Stomach smooth muscle (tissue), 2 donors: Measurements from ENCODE around the gene SIK2.

Experiments
- H3K27ac ChIP-seq: one replicate; pipeline ENCODE4 v1.7.0; 2013; ENCODE audit warnings: mild to moderate bottlenecking, low read length, inconsistent platforms
- H3K27me3 ChIP-seq, 2 donors: one replicate each; pipeline ENCODE4 v1.7.0; 2013; ENCODE audit warnings: low read length in 2 of 2; ENCODE audit not compliant: insufficient read depth in 2 of 2, control insufficient read depth in 1 of 2
- H3K36me3 ChIP-seq, 2 donors: one replicate each; pipeline ENCODE4 v1.7.0; 2013; ENCODE audit warnings: low read length in 2 of 2; ENCODE audit not compliant: control insufficient read depth in 2 of 2, insufficient read depth in 2 of 2
- H3K4me1 ChIP-seq: one replicate; pipeline ENCODE4 v1.7.0; 2013; ENCODE audit warnings: low read length; ENCODE audit not compliant: control insufficient read depth, insufficient read depth
- H3K4me3 ChIP-seq, 2 donors: one replicate each; pipeline ENCODE4 v1.7.0; 2013; ENCODE audit warnings: low read length in 2 of 2
- H3K9ac ChIP-seq, 2 donors: one replicate each; pipeline ENCODE4 v1.7.0; 2013; ENCODE audit warnings: low read length in 2 of 2, mild to moderate bottlenecking in 1 of 2
- H3K9me3 ChIP-seq, 2 donors: one replicate each; pipeline ENCODE4 v1.7.0; 2013; ENCODE audit warnings: low read length in 2 of 2; ENCODE audit not compliant: control insufficient read depth in 2 of 2
- donor health status: healthy.
- donor health status: Pancreatic carcinoma.

SIK2 gene

GRCh38 chr11:111759376-111759775 lies 157.1 kb downstream of the SIK2 start:
- Histone ChIP-seq H3K9me3 (no peaks in the 10 kb centered on the region), H3K36me3 (peaks cover 19 to 48% of the 10 kb centered on the region in 2 donors), H3K27ac (no peak overlapping the region), H3K27me3 (no peaks in the 10 kb centered on the region), H3K4me3 (no peak overlapping the region), H3K9ac (no peak overlapping the region), H3K4me1 (no peaks in the 10 kb centered on the region)

GRCh38 chr11:111759778-111760407 lies 157.6 kb downstream of the SIK2 start:
- no peak overlapping the region for H3K9ac ChIP-seq
- no peaks in the 10 kb centered on the region for H3K4me1 ChIP-seq
- no peak overlapping the region for H3K4me3 ChIP-seq
- H3K9me3 ChIP-seq: no peaks in the 10 kb centered on the region
- peaks cover 18 to 49% of the 10 kb centered on the region in 2 donors for H3K36me3 ChIP-seq
- no peak overlapping the region for H3K27ac ChIP-seq
- no peaks in the 10 kb centered on the region for H3K27me3 ChIP-seq

- H3K9me3 ChIP-seq: no peaks in the 10 kb centered on the region
- H3K9ac ChIP-seq: no peak overlapping the region
- H3K4me1 ChIP-seq: no peaks in the 10 kb centered on the region
- no peak overlapping the region for H3K4me3 ChIP-seq
- no peak overlapping the region for H3K27ac ChIP-seq
- peaks cover 14 to 44% of the 10 kb centered on the region in 2 donors for H3K36me3 ChIP-seq
- no peaks in the 10 kb centered on the region for H3K27me3 ChIP-seq
These were observed 158.8 kb downstream of the SIK2 start for GRCh38 chr11:111761036-111761435.

- H3K4me1 ChIP-seq: peaks cover 12% of the 10 kb centered on the region
- H3K9ac ChIP-seq: no peak overlapping the region
- H3K4me3 ChIP-seq: no peak overlapping the region
- no peaks in the 10 kb centered on the region for H3K27me3 ChIP-seq
- H3K27ac ChIP-seq: no peak overlapping the region
- H3K36me3 ChIP-seq: peaks cover 11 to 44% of the 10 kb centered on the region in 2 donors
- H3K9me3 ChIP-seq: no peaks in the 10 kb centered on the region
These were observed 160.3 kb downstream of the SIK2 start for GRCh38 chr11:111762526-111762925.

GRCh38 chr11:111762981-111763643 lies 160.9 kb downstream of the SIK2 start:
- H3K36me3 ChIP-seq: peaks cover 11 to 43% of the 10 kb centered on the region in 2 donors
- peaks cover 12% of the 10 kb centered on the region for H3K4me1 ChIP-seq
- H3K9me3 ChIP-seq: no peaks in the 10 kb centered on the region
- H3K4me3 ChIP-seq: no peak overlapping the region
- H3K9ac ChIP-seq: no peak overlapping the region
- no peaks in the 10 kb centered on the region for H3K27me3 ChIP-seq
- H3K27ac ChIP-seq: no peak overlapping the region

GRCh38 chr11:111764621-111765020 lies 162.4 kb downstream of the SIK2 start:
- peaks cover 10 to 32% of the 10 kb centered on the region in 2 donors for H3K36me3 ChIP-seq
- no peaks in the 10 kb centered on the region for H3K9me3 ChIP-seq
- peak overlapping the region in 1 of 2 donors; percentile 84 for H3K9ac ChIP-seq
- peaks cover 12% of the 10 kb centered on the region for H3K4me1 ChIP-seq
- peak overlapping the region; percentile 90 to 95 for H3K4me3 ChIP-seq
- no peak overlapping the region for H3K27ac ChIP-seq
- H3K27me3 ChIP-seq: no peaks in the 10 kb centered on the region

GRCh38 chr11:111765320-111765983 lies 163.2 kb downstream of the SIK2 start:
- no peaks in the 10 kb centered on the region for H3K9me3 ChIP-seq
- no peaks in the 10 kb centered on the region for H3K27me3 ChIP-seq
- H3K36me3 ChIP-seq: peaks cover 5 to 29% of the 10 kb centered on the region in 2 donors
- peak overlapping the region; percentile 92 for H3K27ac ChIP-seq
- H3K4me1 ChIP-seq: peaks cover 12% of the 10 kb centered on the region
- peak overlapping the region; percentile 90 to 95 for H3K4me3 ChIP-seq
- H3K9ac ChIP-seq: peak overlapping the region; percentile 83 to 84

GRCh38 chr11:111765984-111766833 lies 164.0 kb downstream of the SIK2 start, which contains the start of gene PPP2R1B:
Gene PPP2R1B, minus strand, starts transcription at chr11:111766389. Its CDS starts 28 bp downstream, at chr11:111766361.
- Histone ChIP-seq H3K4me3 (peak within 1 kb of the TSS; percentile 90 to 95), H3K27ac (peak within 1 kb of the TSS; percentile 92), H3K36me3 (peaks cover 3 to 22% of the 10 kb centered on the region in 2 donors), H3K4me1 (peaks cover 12% of the 10 kb centered on the region), H3K9ac (peak within 1 kb of the TSS; percentile 84 to 90), H3K9me3 (no peaks in the 10 kb centered on the region), H3K27me3 (no peaks in the 10 kb centered on the region)

- Histone ChIP-seq H3K27me3 (no peaks in the 10 kb centered on the region), H3K27ac (peak overlapping the region; percentile 92), H3K9me3 (no peaks in the 10 kb centered on the region), H3K4me1 (peaks cover 12% of the 10 kb centered on the region), H3K4me3 (peak overlapping the region; percentile 88 to 95), H3K36me3 (peaks cover 2 to 16% of the 10 kb centered on the region in 2 donors), H3K9ac (peak overlapping the region; percentile 84 to 90)
These were observed 164.5 kb downstream of the SIK2 start for GRCh38 chr11:111766834-111767142.

- Histone ChIP-seq H3K9me3 (no peaks in the 10 kb centered on the region), H3K36me3 (no peaks in the 10 kb centered on the region), H3K9ac (no peak overlapping the region), H3K27me3 (no peaks in the 10 kb centered on the region), H3K4me1 (peaks cover 12% of the 10 kb centered on the region), H3K27ac (no peak overlapping the region), H3K4me3 (no peak overlapping the region)
These were observed 168.4 kb downstream of the SIK2 start for GRCh38 chr11:111770581-111771134.
